Measurements from ENCODE around the gene JSRP1. TPM values are rescaled to one million over a fixed set of nuclear protein-coding genes. Genes with fewer than 3 reads are reported as not detected.

Gene JSRP1
- total and polyA plus RNA-seq, 5 experiments from 2014 or later, result 0.41 to 1.3 (median 0.64) TPM; not detected in 1

DNA sequence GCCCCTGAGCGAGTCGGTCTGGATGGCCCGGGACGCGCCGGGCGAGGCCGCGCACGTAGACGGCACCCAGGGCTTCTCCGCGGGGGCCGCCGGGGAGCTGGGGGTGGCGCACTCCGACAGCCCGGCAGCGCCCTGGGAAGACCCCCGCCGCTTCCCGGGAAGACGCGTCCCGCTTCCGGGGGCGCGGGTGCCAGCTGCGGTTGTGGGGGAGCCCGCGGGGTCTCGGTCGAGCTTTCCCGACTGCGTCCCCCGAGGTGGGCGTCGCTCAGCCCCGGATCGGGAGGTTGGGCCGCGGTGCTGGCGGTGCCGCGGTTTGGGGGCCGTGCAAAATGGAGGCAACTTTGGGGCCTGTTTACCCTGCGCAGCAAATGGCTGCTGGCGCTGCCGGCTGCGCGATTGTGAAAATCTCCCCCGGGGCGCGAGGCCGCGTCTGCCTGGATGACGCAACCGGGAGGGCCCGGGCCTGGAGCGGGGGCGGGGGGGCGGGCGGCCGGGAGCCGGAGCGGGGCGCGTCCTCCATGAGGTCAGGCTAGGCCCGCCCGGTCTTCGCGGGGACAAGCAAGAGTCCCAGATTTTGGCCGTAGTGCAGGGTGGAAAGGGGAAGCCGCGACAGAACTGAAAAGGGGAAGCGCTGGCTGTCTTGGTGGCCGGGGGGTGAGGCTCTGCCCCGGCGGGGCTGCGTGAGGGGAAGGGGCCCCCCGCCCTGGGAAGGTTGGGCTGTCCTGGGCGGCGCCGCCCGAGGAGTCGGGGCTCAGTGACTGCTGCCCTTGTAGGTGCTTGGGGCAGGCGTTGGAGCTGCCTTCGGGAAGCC lies 14.4 kb upstream of the JSRP1 start:
- DNase-seq (peak; percentile 61 to 85 (median 68)), ATAC-seq (peak; percentile 25 to 35)
- POLR2A ChIA-PET, result interaction anchor here (0.6 to 12.1 kb wide), 19 partner anchors 15 to 348 kb away, joined by 3 to 370 read pairs (median 5); partner anchors contain the start of genes AMH, GADD45B, JSRP1 and LINGO3
- Mint-ChIP-seq H3K4me1 (peaks cover 18 to 55% (median 46%) of the 10 kb centered on the region in 4 donors), H3K27me3 (no peaks in the 10 kb centered on the region), H3K9me3 (peaks cover 0 to 2% (median 0%) of the 10 kb centered on the region in 9 donors), H3K4me3 (peak overlapping the region; percentile 87 to 97 (median 90)), H3K27ac (peak overlapping the region in 9 of 10 donors; percentile 69 to 96 (median 92)), H3K36me3 (peaks cover 0 to 31% (median 5%) of the 10 kb centered on the region in 3 donors)

- Mint-ChIP-seq H3K9me3 (peaks cover 0 to 2% (median 0%) of the 10 kb centered on the region in 9 donors), H3K27ac (peak overlapping the region; percentile 76 to 96 (median 93)), H3K4me3 (peak overlapping the region; percentile 87 to 97 (median 90)), H3K27me3 (no peaks in the 10 kb centered on the region), H3K4me1 (peaks cover 18 to 54% (median 44%) of the 10 kb centered on the region in 4 donors), H3K36me3 (peaks cover 0 to 30% (median 5%) of the 10 kb centered on the region in 3 donors)
- ATAC-seq (no peak), DNase-seq (peak in 2 of 10 donors; percentile 36 to 52)
- POLR2A ChIA-PET, result interaction anchor here (0.8 to 12.1 kb wide), 21 partner anchors 15 to 349 kb away, joined by 3 to 370 read pairs (median 5); partner anchors contain the start of genes AMH, JSRP1, LINGO3 and PEAK3
These were observed 13.9 kb upstream of the JSRP1 start for GRCh38 chr19:2270157-2270422.

DNA sequence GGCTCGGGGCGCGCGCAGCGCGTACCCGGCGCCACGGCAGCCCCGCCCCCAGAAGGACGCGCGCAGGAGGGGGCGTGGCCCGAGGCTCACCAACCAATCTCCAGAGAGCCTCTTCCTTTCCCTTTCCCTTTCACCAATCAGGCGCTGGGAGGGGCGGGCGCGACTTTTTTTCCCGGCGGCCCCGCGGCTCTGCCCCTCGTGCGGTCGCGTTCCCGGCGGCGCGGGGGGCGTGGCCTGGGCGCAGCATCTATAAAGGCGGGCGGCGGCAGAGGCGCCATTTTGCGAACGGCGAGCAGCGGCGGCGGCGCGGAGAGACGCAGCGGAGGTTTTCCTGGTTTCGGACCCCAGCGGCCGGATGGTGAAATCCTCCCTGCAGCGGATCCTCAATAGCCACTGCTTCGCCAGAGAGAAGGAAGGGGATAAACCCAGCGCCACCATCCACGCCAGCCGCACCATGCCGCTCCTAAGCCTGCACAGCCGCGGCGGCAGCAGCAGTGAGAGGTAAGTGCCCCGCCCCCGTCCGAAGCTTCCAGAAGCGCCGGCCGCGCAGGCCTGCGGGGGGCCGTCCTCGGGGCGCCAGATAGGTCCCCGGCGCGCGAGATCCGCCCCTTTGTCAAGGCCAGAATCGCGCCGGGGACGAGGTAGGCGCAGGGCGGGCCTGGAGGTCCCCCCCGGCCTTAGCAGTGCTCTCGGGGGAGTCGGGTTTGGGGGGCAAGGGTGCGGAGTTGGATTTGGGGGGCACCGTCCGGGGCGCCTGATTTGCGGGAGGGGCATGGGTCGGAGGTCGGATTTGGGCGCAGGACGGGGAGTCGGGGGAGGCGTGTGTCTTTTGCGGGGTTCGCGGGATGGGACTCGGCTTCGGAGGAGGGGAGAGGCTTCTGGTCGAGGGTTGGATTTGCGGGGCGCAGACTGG lies 13.3 kb upstream of the JSRP1 start:
- Mint-ChIP-seq H3K4me1 (peaks cover 15 to 55% (median 40%) of the 10 kb centered on the region in 4 donors), H3K4me3 (peak overlapping the region; percentile 87 to 97 (median 90)), H3K27me3 (no peaks in the 10 kb centered on the region), H3K36me3 (peaks cover 0 to 28% (median 5%) of the 10 kb centered on the region in 3 donors), H3K27ac (peak overlapping the region; percentile 76 to 96 (median 93)), H3K9me3 (peaks cover 0 to 2% (median 0%) of the 10 kb centered on the region in 9 donors)
- POLR2A ChIA-PET, result interaction anchor here (0.7 to 12.1 kb wide), 22 partner anchors 14 to 372 kb away, joined by 3 to 370 read pairs (median 4); partner anchors contain the start of genes AMH, JSRP1, LINGO3 and PEAK3
- peak; percentile 98 to 100 (median 99) for DNase-seq
- ATAC-seq, result peak; percentile 77 to 85

DNA sequence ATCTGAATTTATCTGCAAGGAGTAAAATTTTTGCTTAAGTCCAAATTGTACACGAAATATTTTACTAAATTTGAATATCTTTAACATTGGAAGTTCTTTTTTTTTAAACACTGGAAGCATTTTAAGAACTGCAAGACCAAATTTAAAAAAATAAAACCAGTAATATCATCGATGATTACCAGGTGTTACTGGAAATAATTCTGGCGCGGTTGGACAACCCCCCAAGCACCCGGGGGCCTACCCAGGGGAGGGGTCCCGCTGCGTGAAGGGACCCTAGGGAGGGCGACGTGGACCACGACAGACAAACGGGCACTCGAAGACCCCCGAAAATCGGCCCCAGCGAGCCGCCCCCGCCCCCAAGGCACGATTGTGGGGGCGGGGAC lies 12.6 kb upstream of the JSRP1 start:
- POLR2A ChIA-PET, result interaction anchor here (0.7 to 11.8 kb wide), 5 partner anchors 14 to 337 kb away, joined by 3 to 370 read pairs (median 5); partner anchors contain the start of genes AMH, JSRP1, PLEKHJ1 and SF3A2
- peaks cover 0 to 25% (median 5%) of the 10 kb centered on the region in 3 donors for H3K36me3 Mint-ChIP-seq
- no peak for DNase-seq
- ATAC-seq, result peak in 1 of 2 donors; percentile 5
- H3K27ac Mint-ChIP-seq, result peak overlapping the region; percentile 66 to 96 (median 92)
- peaks cover 10 to 54% (median 34%) of the 10 kb centered on the region in 4 donors for H3K4me1 Mint-ChIP-seq
- H3K4me3 Mint-ChIP-seq, result peak overlapping the region; percentile 87 to 97 (median 90)
- H3K9me3 Mint-ChIP-seq, result peaks cover 0 to 2% (median 0%) of the 10 kb centered on the region in 9 donors
- no peaks in the 10 kb centered on the region for H3K27me3 Mint-ChIP-seq

DNA sequence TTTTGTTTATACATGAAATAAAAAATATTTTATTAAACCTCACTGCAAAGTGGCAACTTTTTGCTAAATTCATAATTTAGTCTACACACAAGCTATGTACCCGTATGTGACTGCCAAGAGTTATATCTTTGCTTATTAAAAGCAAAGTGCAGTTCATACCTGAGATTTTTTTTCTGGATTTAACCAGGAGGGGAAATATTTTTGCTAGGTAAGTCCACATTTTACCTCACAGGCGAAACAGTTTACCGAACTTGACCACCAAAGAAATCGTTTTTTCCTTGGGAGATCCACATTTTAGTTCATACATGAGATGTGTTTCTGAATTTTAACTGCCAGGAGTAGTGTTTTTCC lies 12.2 kb upstream of the JSRP1 start:
- Mint-ChIP-seq H3K36me3 (peaks cover 0 to 22% (median 5%) of the 10 kb centered on the region in 3 donors), H3K27me3 (no peaks in the 10 kb centered on the region), H3K4me3 (peak overlapping the region; percentile 87 to 97 (median 90)), H3K4me1 (peaks cover 7 to 50% (median 31%) of the 10 kb centered on the region in 4 donors), H3K9me3 (peaks cover 0 to 2% (median 0%) of the 10 kb centered on the region in 9 donors), H3K27ac (peak overlapping the region in 9 of 10 donors; percentile 34 to 95 (median 66))
- no peak for DNase-seq
- POLR2A ChIA-PET, result interaction anchor here (1.4 to 11.8 kb wide), 4 partner anchors 13 to 336 kb away, joined by 3 to 370 read pairs (median 134); partner anchors contain the start of genes AMH, JSRP1, PLEKHJ1 and SF3A2
- ATAC-seq, result no peak

- ATAC-seq (no peak), DNase-seq (peak in 1 of 10 donors; percentile 47)
- H3K4me3 Mint-ChIP-seq, result peak overlapping the region in 6 of 10 donors; percentile 6 to 48 (median 24)
- H3K27ac Mint-ChIP-seq, result peak overlapping the region in 4 of 10 donors; percentile 36 to 71 (median 58)
- POLR2A ChIA-PET, result interaction anchor here (0.7 to 11.8 kb wide), 3 partner anchors 11 to 1009 kb away, joined by 6 to 370 read pairs (median 262); partner anchors contain the start of genes AMH, JSRP1, PLEKHJ1 and SF3A2
- H3K36me3 Mint-ChIP-seq, result peaks cover 0 to 6% (median under 1%) of the 10 kb centered on the region in 3 donors
- H3K9me3 Mint-ChIP-seq, result peaks cover 0 to 2% (median 0%) of the 10 kb centered on the region in 9 donors
- no peaks in the 10 kb centered on the region for H3K27me3 Mint-ChIP-seq
- H3K4me1 Mint-ChIP-seq, result peaks cover 1 to 39% (median 14%) of the 10 kb centered on the region in 4 donors
These were observed 10.2 kb upstream of the JSRP1 start for GRCh38 chr19:2266183-2266993.

DNA sequence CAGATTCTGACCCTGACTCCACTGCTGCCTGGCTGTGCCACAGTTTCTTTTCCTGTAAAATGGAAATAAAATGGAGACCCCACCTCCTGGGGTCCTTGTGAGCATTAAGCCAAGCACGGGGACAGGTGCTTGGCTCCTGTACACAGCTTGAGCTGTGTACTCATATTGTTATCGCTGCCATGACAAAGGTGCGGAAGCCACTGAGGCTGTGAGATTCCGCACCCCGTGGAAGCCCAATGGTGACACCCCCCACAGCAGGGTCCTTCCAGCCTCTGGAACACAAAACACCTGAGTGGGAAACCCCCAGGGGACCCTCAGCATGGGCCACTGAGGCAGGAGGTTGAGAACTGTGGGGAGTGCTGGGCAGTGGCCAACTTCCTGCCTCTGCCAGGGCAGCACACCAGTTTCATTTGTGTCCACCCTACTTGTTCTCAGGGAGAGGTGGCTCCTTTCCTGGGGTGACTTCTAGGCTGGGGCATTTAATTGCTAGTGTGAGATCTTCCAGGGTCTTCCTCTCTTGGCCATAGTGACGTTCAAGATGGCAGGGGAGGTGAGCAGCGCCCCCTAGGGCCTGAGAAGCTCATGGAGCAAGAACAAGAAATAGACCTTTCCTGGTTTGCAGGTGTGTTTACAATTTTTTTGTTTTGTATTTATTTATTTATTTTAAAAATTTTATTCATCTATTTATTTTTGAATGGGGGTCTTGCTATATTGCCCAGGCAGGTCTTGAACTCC lies 5.4 kb upstream of the JSRP1 start:
- DNase-seq (peak in 3 of 10 donors; percentile 41 to 52 (median 47)), ATAC-seq (no peak)
- Mint-ChIP-seq H3K36me3 (no peaks in the 10 kb centered on the region), H3K27ac (peak overlapping the region in 6 of 10 donors; percentile 16 to 85 (median 65)), H3K4me3 (peak overlapping the region in 1 of 10 donors; percentile 57), H3K9me3 (no peaks in the 10 kb centered on the region), H3K4me1 (peaks cover 3 to 51% (median 23%) of the 10 kb centered on the region in 4 donors), H3K27me3 (no peaks in the 10 kb centered on the region)
- POLR2A ChIA-PET, result interaction anchor here (0.5 to 15.8 kb wide), 8 partner anchors 9 to 367 kb away, joined by 3 to 370 read pairs (median 4); no protein-coding TSS in a partner anchor

GRCh38 chr19:2260341-2260805 lies 4.2 kb upstream of the JSRP1 start:
- Mint-ChIP-seq H3K27ac (peak overlapping the region; percentile 7 to 93 (median 70)), H3K4me1 (peaks cover 1 to 49% (median 18%) of the 10 kb centered on the region in 4 donors), H3K27me3 (no peaks in the 10 kb centered on the region), H3K4me3 (peak overlapping the region in 3 of 10 donors; percentile 30 to 69 (median 40)), H3K36me3 (no peaks in the 10 kb centered on the region), H3K9me3 (no peaks in the 10 kb centered on the region)
- no peak for DNase-seq
- POLR2A ChIA-PET, result interaction anchor here (0.6 to 15.8 kb wide), 8 partner anchors 7 to 167 kb away, joined by 3 to 370 read pairs (median 4); no protein-coding TSS in a partner anchor
- ATAC-seq, result no peak

DNA sequence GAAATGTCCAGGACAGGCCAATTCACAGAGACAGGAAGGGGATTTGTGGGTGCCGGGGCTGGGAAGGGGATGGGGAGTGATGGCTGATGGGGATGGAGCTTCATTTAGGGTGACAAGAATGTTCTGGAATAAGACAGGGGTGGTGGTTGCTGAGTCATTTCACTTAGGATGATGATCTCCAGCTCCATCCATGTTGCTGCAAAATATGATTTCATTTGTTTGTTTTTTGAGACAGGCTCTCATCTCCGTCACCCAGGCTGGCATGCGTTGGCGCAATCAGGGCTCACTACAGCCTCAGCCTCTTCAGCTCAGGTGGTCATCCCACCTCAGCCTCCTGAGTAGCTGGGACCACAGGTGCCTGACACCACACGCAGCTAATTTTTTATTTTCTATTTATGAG lies 3.1 kb upstream of the JSRP1 start:
- Mint-ChIP-seq H3K4me1 (peaks cover 1 to 44% (median 18%) of the 10 kb centered on the region in 4 donors), H3K27ac (peak overlapping the region in 9 of 10 donors; percentile 90 to 97 (median 93)), H3K4me3 (peak overlapping the region in 7 of 10 donors; percentile 34 to 67 (median 57)), H3K27me3 (no peaks in the 10 kb centered on the region), H3K36me3 (no peaks in the 10 kb centered on the region), H3K9me3 (no peaks in the 10 kb centered on the region)
- POLR2A ChIA-PET, result interaction anchor here (0.7 to 15.8 kb wide), 5 partner anchors 11 to 395 kb away, joined by 5 to 370 read pairs (median 12); partner anchors contain the start of genes LSM7 and SPPL2B
- ATAC-seq, result no peak
- no peak for DNase-seq

DNA sequence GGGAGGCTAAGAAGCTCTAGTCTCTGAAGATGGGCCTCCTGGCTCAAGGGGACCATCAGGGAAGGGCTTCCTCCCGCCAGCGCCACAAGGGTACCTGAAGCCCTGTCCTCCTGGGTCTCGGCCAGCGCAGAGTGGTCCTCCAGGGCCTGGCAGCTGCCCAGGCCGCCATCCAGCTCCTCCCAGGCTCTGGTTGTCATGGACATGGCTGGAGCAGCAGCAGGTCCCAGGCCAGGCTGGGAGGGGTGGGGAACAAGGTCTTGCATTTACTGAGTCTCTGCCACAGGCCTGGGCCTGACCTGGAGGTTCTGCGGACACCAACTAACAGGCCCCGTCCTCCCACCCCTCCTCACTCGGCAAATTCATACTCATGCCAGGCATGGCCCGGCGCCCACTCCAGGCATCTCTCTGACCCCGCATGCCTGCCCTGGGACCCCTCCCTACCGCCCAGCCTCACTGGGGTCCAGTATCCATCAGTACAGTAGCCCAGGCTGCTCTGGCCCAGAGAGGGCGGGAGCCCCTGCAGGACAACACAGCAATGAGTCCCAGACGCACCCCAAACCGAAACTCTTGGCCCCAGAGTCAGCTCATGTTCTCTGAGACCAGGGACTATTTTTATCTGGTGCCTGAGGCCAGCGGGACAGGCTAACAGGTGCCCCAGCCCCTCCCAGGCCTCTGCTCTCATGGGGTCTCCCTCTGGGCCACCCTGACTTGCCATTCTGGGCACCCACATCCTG lies 938 bp downstream of the JSRP1 start:
- Mint-ChIP-seq H3K27me3 (peaks cover 0 to 4% (median 0%) of the 10 kb centered on the region in 5 donors), H3K4me1 (peaks cover 1 to 44% (median 29%) of the 10 kb centered on the region in 4 donors), H3K9me3 (no peaks in the 10 kb centered on the region), H3K36me3 (no peaks in the 10 kb centered on the region), H3K4me3 (peak overlapping the region in 2 of 10 donors; percentile 41 to 49), H3K27ac (peak overlapping the region in 1 of 10 donors; percentile 27)
- ATAC-seq (no peak), DNase-seq (no peak)
- POLR2A ChIA-PET, result interaction anchor here (2.7 to 15.8 kb wide), 3 partner anchors 15 to 78 kb away, joined by 7 to 370 read pairs (median 147); partner anchors contain the start of genes PLEKHJ1 and SF3A2

Data from naive thymus-derived CD8-positive, alpha-beta T cell (primary cell).